Activated naive CD4-positive, alpha-beta T cell treated with anti-CD3 and anti-CD28 coated beads, Interleukin-2, amount 50 U/mL, for 72 hours (primary cell): ENCODE data around the gene NFE2L1. TPM values are rescaled to one million over a fixed set of nuclear protein-coding genes. Genes with fewer than 3 reads are reported as not detected.
"Not testable (repeated sequence)": the region's sequence is repeated elsewhere in the genome, so short reads cannot be mapped to it uniquely, and the experiment has no call there.

Experiments
- ATAC-seq, 2 donors: fragments of 150-1000 bp; cut with Tn5 transposase; 2 replicates each; pipeline ENCODE4 v1.10.0; 2021; ENCODE audit warnings: mild to moderate bottlenecking in 2 of 2, moderate library complexity in 2 of 2
- DNase-seq, 2 donors: peaks; one replicate each; pipeline ENCODE4 v3.0.0; 2021 to 2022; ENCODE audit warnings: low spot score in 2 of 2
- H3K27ac Mint-ChIP-seq, 2 donors: one replicate each; pipeline ENCODE4 v1.8.0; 2022; ENCODE audit warnings: mild to moderate bottlenecking in 2 of 2, mixed read lengths in 2 of 2
- H3K36me3 Mint-ChIP-seq, 2 donors: one replicate each; pipeline ENCODE4 v1.8.0; 2022; ENCODE audit warnings: mixed read lengths in 2 of 2
- H3K9me3 Mint-ChIP-seq, 2 donors: one replicate each; pipeline ENCODE4 v1.8.0; 2022; ENCODE audit warnings: mixed read lengths in 2 of 2
- total RNA-seq, 2 donors: library from RNA; stranded (reverse); gene quantifications; one replicate each; pipeline ENCODE4 v1.2.3, GENCODE V29; 2022

NFE2L1 gene
- total RNA-seq, 2 donors from 2014 or later: 81.9 to 92.5 TPM

DNA sequence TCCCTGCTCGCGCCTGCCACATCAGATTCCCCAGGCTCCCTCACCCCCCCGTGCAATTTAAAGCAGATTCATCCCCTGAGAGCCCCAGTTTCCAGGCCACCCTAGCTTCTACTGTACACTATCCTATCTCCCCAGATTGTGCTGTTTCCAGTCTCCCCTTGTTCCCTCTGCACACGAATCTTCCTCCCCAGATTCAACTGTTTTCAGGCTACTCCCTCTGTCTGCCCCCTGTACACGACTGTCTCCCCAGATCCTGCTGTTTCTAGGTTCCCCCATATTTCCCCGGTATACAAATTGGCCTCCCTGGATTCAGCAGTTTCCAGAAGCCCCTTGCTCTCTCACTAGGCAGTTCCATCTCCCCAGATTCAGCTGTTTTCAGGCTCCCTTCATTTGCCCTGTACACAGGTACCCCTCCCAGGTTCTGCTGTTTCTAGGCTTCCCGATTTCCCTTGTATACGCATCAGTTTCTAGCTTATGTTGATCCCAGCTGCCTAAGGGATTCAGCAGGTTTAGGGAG lies 33.5 kb upstream of the NFE2L1 start:
- ATAC-seq: no peak
- no peaks in the 10 kb centered on the region for H3K36me3 Mint-ChIP-seq

GRCh38 chr17:48016112-48016511 lies 32.0 kb upstream of the NFE2L1 start:
- no peak for DNase-seq
- no peak for ATAC-seq
- Mint-ChIP-seq H3K9me3 (no peaks in the 10 kb centered on the region), H3K27ac (no peak overlapping the region), H3K36me3 (no peaks in the 10 kb centered on the region)

More for the DNA sequence above, 33.5 kb upstream of the NFE2L1 start:
- Mint-ChIP-seq H3K27ac (no peak overlapping the region), H3K9me3 (no peaks in the 10 kb centered on the region)
- DNase-seq: no peak

DNA sequence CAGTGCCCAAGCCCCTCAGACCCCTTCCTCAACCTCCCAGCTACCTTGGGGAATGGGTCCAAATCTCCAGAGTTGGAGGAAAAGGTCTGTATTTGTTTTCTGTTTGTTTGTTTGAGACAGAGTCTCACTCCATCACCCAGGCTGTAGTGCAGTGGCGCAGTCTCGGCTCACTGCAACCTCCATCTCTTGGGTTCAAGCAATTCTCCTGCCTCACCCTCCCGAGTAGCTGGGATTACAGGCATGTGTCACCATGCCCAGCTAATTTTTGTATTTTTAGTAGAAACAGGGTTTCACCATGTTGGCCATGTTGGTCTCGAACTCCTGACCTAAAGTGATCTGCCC lies 30.4 kb upstream of the NFE2L1 start:
- peak overlapping the region in 1 of 2 donors; percentile 83 for H3K27ac Mint-ChIP-seq
- peak in 1 of 2 donors; percentile 12 for ATAC-seq
- not testable (repeated sequence) for H3K36me3 Mint-ChIP-seq, H3K9me3 Mint-ChIP-seq, DNase-seq

GRCh38 chr17:48021934-48022333 lies 26.2 kb upstream of the NFE2L1 start:
- H3K9me3 Mint-ChIP-seq: no peaks in the 10 kb centered on the region

DNA sequence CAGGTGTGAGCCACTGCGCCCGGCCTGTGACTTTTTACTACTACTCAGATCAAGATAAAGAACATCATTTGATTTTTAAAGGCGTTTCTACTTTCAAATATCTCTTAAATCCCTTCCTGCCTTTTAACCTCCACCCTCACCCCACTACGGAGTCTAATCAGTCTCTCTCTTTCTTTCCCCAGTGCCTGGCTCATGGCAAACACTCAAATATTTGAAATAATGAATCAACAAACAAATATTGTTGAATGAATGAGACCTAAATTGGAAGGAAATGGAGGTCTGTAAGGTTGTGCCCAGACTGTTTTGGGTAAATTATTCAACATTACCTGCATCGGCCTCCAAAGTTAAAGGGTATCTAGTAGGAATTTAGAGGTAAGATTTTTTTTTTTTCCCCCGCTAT lies 25.3 kb upstream of the NFE2L1 start:
- H3K27ac Mint-ChIP-seq: no peak overlapping the region
- no peaks in the 10 kb centered on the region for H3K36me3 Mint-ChIP-seq
- ATAC-seq: no peak
- DNase-seq: no peak
- no peaks in the 10 kb centered on the region for H3K9me3 Mint-ChIP-seq

More at GRCh38 chr17:48021934-48022333, 26.2 kb upstream of the NFE2L1 start:
- H3K36me3 Mint-ChIP-seq: no peaks in the 10 kb centered on the region
- no peak for DNase-seq
- H3K27ac Mint-ChIP-seq: no peak overlapping the region
- ATAC-seq: no peak

DNA sequence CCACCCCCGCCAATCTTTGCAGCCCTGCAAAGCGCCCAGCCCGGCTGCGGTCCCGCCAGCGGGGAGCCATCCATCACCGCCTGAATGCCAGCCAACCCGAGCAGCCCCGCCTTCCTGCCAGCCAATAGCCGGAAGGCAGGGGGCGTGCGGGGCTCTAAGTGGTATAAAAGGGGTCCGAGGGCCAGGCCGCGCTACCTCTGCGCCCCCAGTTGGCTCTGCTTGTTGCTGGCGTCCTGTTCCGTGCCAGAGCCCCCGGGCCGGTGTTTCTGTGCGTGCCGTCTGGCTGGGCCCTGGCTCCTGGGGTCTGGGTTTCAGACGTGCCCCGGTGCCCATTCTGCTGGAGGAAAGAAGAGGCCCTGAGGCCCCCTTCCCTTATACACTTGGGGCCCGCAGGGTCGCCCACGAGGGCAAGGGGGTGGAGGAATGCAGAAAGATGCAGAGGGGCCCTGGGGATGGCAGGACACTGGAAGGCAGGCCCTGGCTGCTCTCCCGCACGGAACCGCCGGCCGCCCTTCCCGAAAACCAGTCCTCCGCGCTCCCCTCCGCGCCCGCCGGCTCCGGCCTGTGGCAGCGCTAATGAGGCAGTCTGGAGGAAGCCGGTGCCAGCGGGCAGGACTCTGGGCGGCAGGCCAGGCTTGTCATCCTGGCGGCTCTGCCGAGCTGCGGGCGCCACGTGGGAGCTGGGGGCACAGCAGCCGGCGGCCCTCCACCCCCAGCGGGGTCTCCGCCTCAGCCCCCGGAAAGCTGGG lies 24.6 kb upstream of the NFE2L1 start:
- peak; percentile 8 to 22 for ATAC-seq
- peak in 1 of 2 donors; percentile 51 for DNase-seq
- Mint-ChIP-seq H3K9me3 (no peaks in the 10 kb centered on the region), H3K27ac (no peak overlapping the region), H3K36me3 (no peaks in the 10 kb centered on the region)

GRCh38 chr17:48024149-48025039 lies 23.8 kb upstream of the NFE2L1 start:
- peak in 1 of 2 donors; percentile 13 for ATAC-seq
- peak in 1 of 2 donors; percentile 44 for DNase-seq
- no peaks in the 10 kb centered on the region for H3K9me3 Mint-ChIP-seq
- H3K27ac Mint-ChIP-seq: peak overlapping the region in 1 of 2 donors; percentile 65
- H3K36me3 Mint-ChIP-seq: no peaks in the 10 kb centered on the region

- DNase-seq (peak; percentile 93 to 98), ATAC-seq (peak; percentile 93 to 94)
- Mint-ChIP-seq H3K27ac (peak overlapping the region in 1 of 2 donors; percentile 65), H3K9me3 (no peaks in the 10 kb centered on the region), H3K36me3 (no peaks in the 10 kb centered on the region)
These were observed 22.9 kb upstream of the NFE2L1 start for GRCh38 chr17:48025040-48025903.

DNA sequence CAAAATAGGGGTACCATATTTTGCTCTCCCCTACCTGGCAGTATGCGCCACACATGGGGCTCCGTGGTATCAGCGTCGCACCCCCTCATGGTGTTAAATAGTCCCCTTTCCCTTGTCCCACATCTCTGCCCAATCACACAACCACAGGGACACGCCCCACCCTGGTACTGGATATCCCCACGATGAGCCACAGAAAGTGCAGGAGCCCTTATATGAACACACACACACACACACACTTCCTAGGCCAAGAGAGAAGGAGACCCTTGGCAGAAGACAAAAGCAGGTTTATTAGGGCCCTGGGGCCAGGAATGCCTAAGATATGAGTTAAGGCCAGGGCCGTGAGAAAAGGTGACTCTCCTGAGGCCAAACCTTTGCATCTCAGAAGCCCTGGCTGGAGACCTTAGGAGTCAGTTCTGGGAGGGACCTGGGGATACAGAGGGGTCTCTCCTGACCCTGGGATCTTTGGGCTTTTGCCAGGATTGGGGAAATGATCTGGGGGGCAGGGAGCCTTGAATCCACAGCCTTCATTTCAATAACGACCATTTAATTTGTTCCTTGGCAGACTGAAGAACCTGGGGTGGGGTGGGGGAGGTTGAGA lies 22.2 kb upstream of the NFE2L1 start:
- H3K9me3 Mint-ChIP-seq: no peaks in the 10 kb centered on the region
- DNase-seq: no peak
- ATAC-seq: no peak
- no peak overlapping the region for H3K27ac Mint-ChIP-seq
- no peaks in the 10 kb centered on the region for H3K36me3 Mint-ChIP-seq

DNA sequence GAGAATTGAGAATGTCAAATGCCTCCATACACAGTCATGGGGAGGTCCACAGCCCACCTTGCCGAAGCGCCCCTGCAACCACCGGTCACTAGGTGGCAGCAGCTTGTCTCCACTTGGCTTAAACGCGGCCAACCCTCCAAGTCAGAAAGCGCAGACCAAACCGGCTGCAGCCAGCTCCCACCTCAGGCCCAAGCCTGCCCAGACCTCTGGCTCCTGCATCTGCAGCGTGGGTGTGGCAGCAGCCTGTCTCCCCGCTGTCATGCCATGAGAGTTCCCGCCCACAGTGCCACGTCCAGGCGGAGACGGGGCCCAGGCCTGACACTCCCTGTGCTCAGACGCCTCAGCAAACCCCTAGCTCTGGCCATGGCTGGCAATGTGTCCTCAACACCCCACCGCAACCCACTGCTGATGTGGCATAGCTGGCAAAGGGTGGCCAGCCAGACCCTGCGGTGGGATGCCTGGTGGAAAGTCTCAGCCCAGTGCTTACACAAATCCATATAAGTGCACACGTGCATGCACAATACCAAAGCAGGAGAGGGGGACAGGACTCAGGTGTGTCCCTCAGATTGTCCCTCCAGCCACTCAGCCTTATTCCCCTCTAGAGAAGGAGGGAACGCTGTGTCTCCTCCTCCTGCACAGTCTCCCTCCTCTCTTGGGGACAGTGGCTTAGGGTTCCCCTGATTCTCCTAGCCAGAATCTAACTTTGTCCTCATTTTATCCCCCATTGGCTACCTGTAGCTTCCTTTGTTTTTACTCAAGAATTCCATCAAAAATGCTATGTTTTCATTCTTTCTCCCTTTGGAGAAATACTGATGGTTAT lies 21.4 kb upstream of the NFE2L1 start:
- Mint-ChIP-seq H3K27ac (no peak overlapping the region), H3K9me3 (no peaks in the 10 kb centered on the region), H3K36me3 (no peaks in the 10 kb centered on the region)
- DNase-seq (peak; percentile 67 to 80), ATAC-seq (peak in 1 of 2 donors; percentile 19)

- H3K27ac Mint-ChIP-seq: no peak overlapping the region
- H3K9me3 Mint-ChIP-seq: no peaks in the 10 kb centered on the region
- DNase-seq: no peak
- H3K36me3 Mint-ChIP-seq: no peaks in the 10 kb centered on the region
- ATAC-seq: no peak
These were observed 20.7 kb upstream of the NFE2L1 start for GRCh38 chr17:48027322-48027981.

DNA sequence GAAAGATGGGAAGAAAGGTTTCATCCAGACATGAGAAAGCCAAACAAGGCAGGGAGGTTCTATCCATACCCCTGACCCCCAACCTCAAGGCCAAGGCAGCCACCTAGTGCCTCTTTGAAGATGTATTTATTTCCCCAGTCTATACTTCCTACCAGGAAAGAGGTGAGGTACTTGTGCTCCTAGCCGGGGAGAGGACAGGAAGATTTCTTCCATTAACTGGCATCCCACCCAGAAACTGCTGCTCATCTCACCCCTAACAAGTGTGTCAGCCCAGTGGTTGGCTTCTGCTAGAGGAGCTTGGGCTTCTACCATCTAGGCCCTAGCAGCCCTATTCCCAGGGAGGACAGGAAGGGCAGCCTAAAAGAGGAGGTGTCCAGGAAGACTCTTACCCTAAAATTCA lies 19.4 kb upstream of the NFE2L1 start:
- H3K27ac Mint-ChIP-seq: no peak overlapping the region

DNA sequence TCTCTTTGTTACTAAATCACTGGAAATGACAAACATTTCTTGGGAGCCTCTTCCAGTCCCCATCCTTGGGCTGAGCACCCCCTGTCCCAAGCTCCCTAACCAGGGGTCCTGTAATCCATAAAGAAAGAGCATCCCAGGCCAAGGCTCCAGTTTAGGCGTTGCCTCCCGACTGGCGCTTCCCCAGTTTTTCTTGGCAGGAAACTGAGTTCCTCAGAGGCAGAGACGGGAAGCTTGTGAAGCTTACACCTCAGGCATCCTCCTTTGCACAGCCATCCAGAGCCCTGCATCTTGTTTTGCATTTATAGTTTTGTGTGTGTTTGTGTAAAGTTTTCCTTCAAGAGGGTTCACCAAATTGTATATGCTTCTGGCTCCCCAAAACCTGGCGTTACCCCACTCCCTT lies 17.6 kb upstream of the NFE2L1 start:
- Mint-ChIP-seq H3K9me3 (no peaks in the 10 kb centered on the region), H3K36me3 (no peaks in the 10 kb centered on the region), H3K27ac (no peak overlapping the region)
- ATAC-seq (no peak), DNase-seq (no peak)

More for the DNA sequence above, 19.4 kb upstream of the NFE2L1 start:
- no peak for ATAC-seq
- Mint-ChIP-seq H3K9me3 (no peaks in the 10 kb centered on the region), H3K36me3 (no peaks in the 10 kb centered on the region)
- no peak for DNase-seq

- ATAC-seq: no peak
- no peaks in the 10 kb centered on the region for H3K9me3 Mint-ChIP-seq
- no peaks in the 10 kb centered on the region for H3K36me3 Mint-ChIP-seq
- H3K27ac Mint-ChIP-seq: no peak overlapping the region
- DNase-seq: no peak
These were observed 16.2 kb upstream of the NFE2L1 start for GRCh38 chr17:48031966-48032365.

GRCh38 chr17:48034734-48035133 lies 13.4 kb upstream of the NFE2L1 start:
- H3K9me3 Mint-ChIP-seq, H3K27ac Mint-ChIP-seq, ATAC-seq, DNase-seq, H3K36me3 Mint-ChIP-seq: not testable (repeated sequence)
